Suppressor macrophage treated with lipopolysaccharide for 4 hours (primary cell): ENCODE measurements around the gene FBXO36.

Source experiments
- DNase-seq: peaks from one replicate; pipeline ENCODE4 v3.0.0-alpha.2; 2020

FBXO36 gene

GRCh38 chr2:230053753-230054478 is 131.6 kb downstream of the FBXO36 start:
- no peak for DNase-seq

DNA sequence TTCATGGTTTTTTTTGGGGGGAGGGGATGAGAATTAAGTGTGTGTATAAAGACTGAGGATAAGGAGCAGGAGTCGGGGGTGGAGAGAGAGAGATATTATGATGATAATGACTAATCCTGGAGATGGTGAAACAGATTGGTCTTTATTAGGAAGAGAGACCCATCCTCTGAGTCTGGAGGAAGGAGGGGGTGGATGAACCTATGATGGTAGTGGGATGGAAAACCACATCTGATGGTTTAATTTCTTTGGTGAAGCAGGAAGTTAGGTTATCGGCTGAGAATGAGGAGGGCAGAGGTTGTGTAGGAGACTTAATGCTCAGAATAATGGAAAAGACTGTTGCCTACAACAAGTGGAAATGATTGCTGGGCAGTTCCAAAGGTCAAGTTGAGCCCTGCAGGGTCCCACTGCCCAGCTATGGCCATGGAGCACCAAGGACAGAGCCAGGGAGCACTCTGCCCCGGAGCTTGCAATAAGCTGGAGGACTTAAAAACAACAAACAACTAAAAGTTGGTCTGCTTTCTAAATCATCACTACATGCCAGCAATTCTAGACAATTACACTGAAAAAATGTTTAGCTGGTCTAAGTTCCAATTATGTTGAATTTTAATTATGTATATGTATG is 138.5 kb downstream of the FBXO36 start:
- DNase-seq, result peak; percentile 23
